H9 (cell line): ENCODE results near the gene HOXB8. TPM values are rescaled to one million over a fixed set of nuclear protein-coding genes. Genes with fewer than 3 reads are reported as not detected.

Source experiments
- DNase-seq: peaks from one replicate; pipeline ENCODE4 v3.0.0-alpha.2; 2017
- H2AFZ ChIP-seq: one replicate; pipeline ENCODE4 v1.6.1; 2013; ENCODE audit warnings: mild to moderate bottlenecking, low read length, control low read depth, moderate library complexity
- H2AK5ac ChIP-seq: 2 replicates; pipeline ENCODE4 v1.6.1; 2013; ENCODE audit warnings: low read length, control low read depth, mixed read lengths; ENCODE audit not compliant: insufficient read length
- H2BK120ac ChIP-seq: one replicate; pipeline ENCODE4 v1.6.1; 2013; ENCODE audit warnings: low read depth, mild to moderate bottlenecking, low read length, control low read depth, inconsistent platforms; ENCODE audit not compliant: poor library complexity, severe bottlenecking
- H2BK12ac ChIP-seq: 2 replicates; pipeline ENCODE4 v1.6.1; 2013; ENCODE audit warnings: low read length, control low read depth, mixed read lengths, low read depth; ENCODE audit not compliant: insufficient read length
- H2BK15ac ChIP-seq: 2 replicates; pipeline ENCODE4 v1.6.1; 2013; ENCODE audit warnings: low read depth, low read length, control low read depth
- H2BK20ac ChIP-seq: one replicate; pipeline ENCODE4 v1.6.1; 2013; ENCODE audit warnings: low read depth, mild to moderate bottlenecking, low read length, control low read depth, inconsistent platforms; ENCODE audit not compliant: poor library complexity, severe bottlenecking
- H2BK5ac ChIP-seq: 2 replicates; pipeline ENCODE4 v1.6.1; 2013; ENCODE audit warnings: low read length, control low read depth, mixed read lengths; ENCODE audit not compliant: insufficient read length
- H3K14ac ChIP-seq: 2 replicates; pipeline ENCODE4 v1.6.1; 2013; ENCODE audit warnings: low read length, control low read depth; ENCODE audit not compliant: insufficient read depth
- H3K18ac ChIP-seq: 2 replicates; pipeline ENCODE4 v1.6.1; 2013; ENCODE audit warnings: low read depth, mild to moderate bottlenecking, mixed read lengths, low read length, control low read depth; ENCODE audit not compliant: insufficient read length
- H3K23ac ChIP-seq: 2 replicates; pipeline ENCODE4 v1.6.1; 2013; ENCODE audit warnings: low read length, control low read depth, mixed read lengths, low read depth; ENCODE audit not compliant: insufficient read length
- H3K23me2 ChIP-seq: 2 replicates; pipeline ENCODE4 v1.6.1; 2013; ENCODE audit warnings: low read depth, mild to moderate bottlenecking, mixed read lengths, low read length, control low read depth; ENCODE audit not compliant: insufficient read length, poor library complexity, severe bottlenecking
- H3K27ac ChIP-seq: 2 replicates; pipeline ENCODE4 v1.5.1; 2013; ENCODE audit warnings: low read length, control low read depth, mixed read lengths, low read depth; ENCODE audit not compliant: insufficient read length
- H3K27me3 ChIP-seq: 2 replicates; pipeline ENCODE4 v1.6.1; 2013; ENCODE audit warnings: low read length, control low read depth, inconsistent platforms; ENCODE audit not compliant: insufficient read depth
- H3K4ac ChIP-seq: 2 replicates; pipeline ENCODE4 v1.6.1; 2013; ENCODE audit warnings: low read depth, mild to moderate bottlenecking, control low read depth, inconsistent platforms, low read length, moderate library complexity
- H3K4me1 ChIP-seq: 2 replicates; pipeline ENCODE4 v1.6.1; 2013; ENCODE audit warnings: low read length, control low read depth, inconsistent platforms; ENCODE audit not compliant: insufficient read depth
- H3K4me2 ChIP-seq: 2 replicates; pipeline ENCODE4 v1.6.1; 2013; ENCODE audit warnings: low read length, control low read depth, mixed read lengths; ENCODE audit not compliant: insufficient read length, insufficient read depth
- H3K56ac ChIP-seq: 2 replicates; pipeline ENCODE4 v1.6.1; 2013; ENCODE audit warnings: low read depth, mild to moderate bottlenecking, mixed read lengths, low read length, control low read depth; ENCODE audit not compliant: insufficient read length
- H3K79me1 ChIP-seq: 2 replicates; pipeline ENCODE4 v1.6.1; 2013; ENCODE audit warnings: low read depth, mild to moderate bottlenecking, moderate library complexity, low read length, control low read depth, inconsistent platforms; ENCODE audit not compliant: insufficient read depth, poor library complexity, severe bottlenecking
- H3K79me2 ChIP-seq: 2 replicates; pipeline ENCODE4 v1.6.1; 2013; ENCODE audit warnings: low read length, control low read depth, inconsistent platforms; ENCODE audit not compliant: insufficient read depth
- H3K9ac ChIP-seq: 2 replicates; pipeline ENCODE4 v1.6.1; 2013; ENCODE audit warnings: low read length, control low read depth, mixed read lengths; ENCODE audit not compliant: insufficient read length; ENCODE audit errors: extremely low read depth
- H3K9me3 ChIP-seq: one replicate; pipeline ENCODE4 v1.6.1; 2013; ENCODE audit warnings: low read depth, low read length, inconsistent platforms; ENCODE audit not compliant: control insufficient read depth
- H3T11ph ChIP-seq: one replicate; pipeline ENCODE4 v1.6.1; 2013; ENCODE audit warnings: mild to moderate bottlenecking, low read length, control low read depth, inconsistent platforms
- H4K20me1 ChIP-seq: one replicate; pipeline ENCODE4 v1.6.1; 2013; ENCODE audit not compliant: control insufficient read depth, insufficient read length, insufficient read depth
- H4K5ac ChIP-seq: 2 replicates; pipeline ENCODE4 v1.6.1; 2013; ENCODE audit warnings: low read depth, mild to moderate bottlenecking, mixed read lengths, low read length, control low read depth; ENCODE audit not compliant: insufficient read length
- H4K8ac ChIP-seq: replicated peaks from 2 replicates; pipeline ENCODE4 v1.6.1; 2013; ENCODE audit warnings: low read length, control low read depth, mixed read lengths, low read depth; ENCODE audit not compliant: insufficient read length
- H4K91ac ChIP-seq: 2 replicates; pipeline ENCODE4 v1.6.1; 2013; ENCODE audit warnings: low read depth, mild to moderate bottlenecking, moderate library complexity, mixed read lengths, low read length, control low read depth; ENCODE audit not compliant: insufficient read length
- H3K27ac Mint-ChIP-seq, 3 experiments: 2 replicates in 2 of 3; 3 replicates in 1 of 3; pipeline ENCODE4 v1.8.0; 2020 to 2021; ENCODE audit warnings: mixed read lengths in 3 of 3, mild to moderate bottlenecking in 1 of 3, moderate library complexity in 1 of 3
- H3K27me3 Mint-ChIP-seq: 2 replicates; pipeline ENCODE4 v1.8.0; 2021; ENCODE audit warnings: low read depth, mild to moderate bottlenecking, moderate library complexity, mixed read lengths
- H3K36me3 Mint-ChIP-seq, 3 experiments: 2 replicates in 2 of 3; 3 replicates in 1 of 3; pipeline ENCODE4 v1.8.0; 2020 to 2021; ENCODE audit warnings: low read depth in 3 of 3, mixed read lengths in 3 of 3; ENCODE audit not compliant: insufficient read depth in 1 of 3
- H3K4me1 Mint-ChIP-seq, 2 experiments: 2 replicates each; pipeline ENCODE4 v1.8.0; 2020; ENCODE audit warnings: mixed read lengths in 2 of 2
- H3K4me3 Mint-ChIP-seq, 2 experiments: 2 replicates in 1 of 2; 3 replicates in 1 of 2; pipeline ENCODE4 v1.8.0; 2020 to 2021; ENCODE audit warnings: mild to moderate bottlenecking in 2 of 2, mixed read lengths in 2 of 2, moderate library complexity in 1 of 2
- H3K9me3 Mint-ChIP-seq, 2 experiments: 2 replicates in 1 of 2; 3 replicates in 1 of 2; pipeline ENCODE4 v1.8.0; 2020; ENCODE audit warnings: mild to moderate bottlenecking in 2 of 2, mixed read lengths in 2 of 2, moderate library complexity in 1 of 2
- WGBS: extraction: QIAGEN DNeasy Blood & Tissue Kit; methylation state at CpG from one replicate; pipeline ENCODE4 v1.1.7; 2013; ENCODE audit warnings: missing lambda C conversion rate, low lambda C conversion rate, mixed read lengths; ENCODE audit not compliant: insufficient read length; ENCODE audit errors: extremely low coverage; 5-methylcytosine and 5-hydroxymethylcytosine counted together
- total RNA-seq: library from RNA; stranded (reverse); gene quantifications from 2 replicates; pipeline ENCODE4 v1.2.1, GENCODE V29; 2021
- TF ChIP-seq, protein P1 (sequence below): fragments of 200-600 bp; sonication (generic); conservative IDR thresholded peaks from 3 replicates; pipeline ENCODE4 v1.8.0; 2021; ENCODE audit warnings: antibody characterized with exemption, mild to moderate bottlenecking

The HOXB8 gene
- total RNA-seq, 1 experiment from 2014 or later, result not detected

DNA sequence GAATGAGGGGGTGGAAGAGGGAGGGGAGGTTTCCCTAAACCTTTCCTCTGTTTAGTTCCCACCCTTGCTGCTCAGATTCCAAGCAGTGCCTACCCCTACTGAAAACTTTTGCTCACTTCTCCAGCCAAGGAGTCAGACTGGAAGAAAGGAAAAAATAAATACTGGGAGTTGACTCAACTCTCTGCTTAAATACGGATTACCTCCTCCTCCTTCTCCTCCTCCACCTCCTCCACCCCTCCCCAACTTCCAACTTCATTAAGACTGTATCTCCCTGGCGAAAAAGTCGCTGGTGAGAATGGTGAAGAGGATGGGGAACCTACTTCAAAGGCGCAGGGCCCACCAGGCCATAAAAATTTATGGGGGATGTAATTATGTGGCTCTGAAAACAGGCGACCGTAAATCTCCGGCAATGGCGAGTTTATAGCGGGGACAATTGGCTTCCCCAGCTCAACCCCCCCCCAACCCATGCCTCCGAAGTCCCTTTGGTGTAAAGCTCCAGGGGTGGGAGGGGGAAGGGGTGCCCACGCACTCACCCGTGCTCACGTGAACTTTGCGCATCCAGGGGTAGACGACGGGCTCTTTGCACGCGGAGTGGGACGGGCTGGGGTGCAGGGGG is 37.7 kb downstream of the HOXB8 start:
- Histone ChIP-seq H3K9ac (no peak overlapping the region), H2AFZ (no peak overlapping the region), H3K23me2 (no peaks in the 10 kb centered on the region), H2AK5ac (no peak overlapping the region), H3K56ac (no peak overlapping the region), H3K79me2 (no peaks in the 10 kb centered on the region), H4K20me1 (no peaks in the 10 kb centered on the region), H4K8ac (no peak overlapping the region), H2BK120ac (no peak overlapping the region), H3K79me1 (no peaks in the 10 kb centered on the region), H4K5ac (no peak overlapping the region), H2BK5ac (no peak overlapping the region), H3K27me3 (peaks cover 96% of the 10 kb centered on the region), H3K4me1 (no peaks in the 10 kb centered on the region), H2BK15ac (no peak overlapping the region), H3K14ac (no peak overlapping the region), H2BK12ac (no peak overlapping the region), H3K27ac (no peak overlapping the region), H3T11ph (no peak overlapping the region), H3K9me3 (no peaks in the 10 kb centered on the region), H4K91ac (no peak overlapping the region), H3K18ac (no peak overlapping the region), H3K4me2 (no peak overlapping the region), H3K23ac (no peak overlapping the region), H3K4ac (no peak overlapping the region), H2BK20ac (no peak overlapping the region)
- Mint-ChIP-seq H3K4me1 (peaks cover 2 to 31% of the 10 kb centered on the region in 2 experiments), H3K4me3 (peak overlapping the region in 1 of 2 experiments; percentile 70; a peak in 3 of 5 replicates), H3K27me3 (peaks cover 45% of the 10 kb centered on the region), H3K9me3 (peaks cover 7 to 17% of the 10 kb centered on the region in 2 experiments; a peak in 4 of 5 replicates), H3K36me3 (no peaks in the 10 kb centered on the region; a peak in 2 of 7 replicates), H3K27ac (no peak overlapping the region)
- WGBS, result no CpG with 5 or more reads among the region's 19 CpGs
- TF ChIP-seq, protein P1, sequence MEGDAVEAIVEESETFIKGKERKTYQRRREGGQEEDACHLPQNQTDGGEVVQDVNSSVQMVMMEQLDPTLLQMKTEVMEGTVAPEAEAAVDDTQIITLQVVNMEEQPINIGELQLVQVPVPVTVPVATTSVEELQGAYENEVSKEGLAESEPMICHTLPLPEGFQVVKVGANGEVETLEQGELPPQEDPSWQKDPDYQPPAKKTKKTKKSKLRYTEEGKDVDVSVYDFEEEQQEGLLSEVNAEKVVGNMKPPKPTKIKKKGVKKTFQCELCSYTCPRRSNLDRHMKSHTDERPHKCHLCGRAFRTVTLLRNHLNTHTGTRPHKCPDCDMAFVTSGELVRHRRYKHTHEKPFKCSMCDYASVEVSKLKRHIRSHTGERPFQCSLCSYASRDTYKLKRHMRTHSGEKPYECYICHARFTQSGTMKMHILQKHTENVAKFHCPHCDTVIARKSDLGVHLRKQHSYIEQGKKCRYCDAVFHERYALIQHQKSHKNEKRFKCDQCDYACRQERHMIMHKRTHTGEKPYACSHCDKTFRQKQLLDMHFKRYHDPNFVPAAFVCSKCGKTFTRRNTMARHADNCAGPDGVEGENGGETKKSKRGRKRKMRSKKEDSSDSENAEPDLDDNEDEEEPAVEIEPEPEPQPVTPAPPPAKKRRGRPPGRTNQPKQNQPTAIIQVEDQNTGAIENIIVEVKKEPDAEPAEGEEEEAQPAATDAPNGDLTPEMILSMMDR, result no peak
- no peak for DNase-seq
